Muscle of leg (tissue), 11 donors: ENCODE results near the gene CDC42BPA. TPM values are rescaled to one million over a fixed set of nuclear protein-coding genes. Genes with fewer than 3 reads are reported as not detected.

ENCODE experiments used
- DNase-seq: peaks from one replicate; pipeline ENCODE4 v3.0.0; 2013
- H3K27ac ChIP-seq: one replicate; pipeline ENCODE4 v1.5.1; 2013; ENCODE audit warnings: mild to moderate bottlenecking, low read length, control low read depth
- H3K27me3 ChIP-seq: one replicate; pipeline ENCODE4 v1.6.1; 2013; ENCODE audit warnings: low read length; ENCODE audit not compliant: control insufficient read depth, insufficient read depth
- H3K36me3 ChIP-seq: one replicate; pipeline ENCODE4 v1.6.1; 2013; ENCODE audit warnings: low read length; ENCODE audit not compliant: control insufficient read depth, insufficient read depth
- H3K4me1 ChIP-seq: one replicate; pipeline ENCODE4 v1.6.1; 2013; ENCODE audit warnings: low read length; ENCODE audit not compliant: control insufficient read depth, insufficient read depth
- H3K4me3 ChIP-seq: one replicate; pipeline ENCODE4 v1.5.1; 2013; ENCODE audit warnings: low read length, control low read depth
- H3K9me3 ChIP-seq: replicated peaks from 2 replicates; pipeline ENCODE4 v1.6.1; 2013; ENCODE audit warnings: low read depth, low read length; ENCODE audit not compliant: control insufficient read depth
- WGBS: methylation state at CpG from one replicate; pipeline ENCODE4 v1.1.5; 2013; ENCODE audit warnings: missing lambda C conversion rate; ENCODE audit not compliant: insufficient coverage; 5-methylcytosine and 5-hydroxymethylcytosine counted together
- polyA plus RNA-seq, 8 donors: library from polyadenylated mRNA; unstranded; fragments of 120-200 nt; gene quantifications; one replicate each; pipeline versions ENCODE4 v1.2.1 to v1.2.3, GENCODE V29; 2013; ENCODE audit warnings: inconsistent platforms in 1 of 8, low replicate concordance in 1 of 8; ENCODE audit not compliant: insufficient read length in 8 of 8, insufficient read depth in 1 of 8
- total RNA-seq: library from RNA; stranded (reverse); fragments of 120-200 nt; gene quantifications from one replicate; pipeline ENCODE4 v1.2.4, GENCODE V29; 2013

The CDC42BPA gene
- total and polyA plus RNA-seq, 9 donors = 22.0 to 38.2 (median 29.3) TPM

GRCh38 chr1:227265891-227266290 is 52.4 kb downstream of the CDC42BPA start:
- no peak overlapping the region for H3K27ac ChIP-seq
- no peak overlapping the region for H3K4me3 ChIP-seq
- DNase-seq = no peak
- H3K9me3 ChIP-seq = no peaks in the 10 kb centered on the region
- H3K27me3 ChIP-seq = no peaks in the 10 kb centered on the region
- no CpG with 5 or more reads among the region's 3 CpGs for WGBS
- no peaks in the 10 kb centered on the region for H3K36me3 ChIP-seq
- no peaks in the 10 kb centered on the region for H3K4me1 ChIP-seq

- H3K4me1 ChIP-seq = no peaks in the 10 kb centered on the region
- no CpG with 5 or more reads among the region's 1 CpG for WGBS
- H3K4me3 ChIP-seq = no peak overlapping the region
- H3K9me3 ChIP-seq = no peaks in the 10 kb centered on the region
- no peaks in the 10 kb centered on the region for H3K27me3 ChIP-seq
- no peak overlapping the region for H3K27ac ChIP-seq
- no peaks in the 10 kb centered on the region for H3K36me3 ChIP-seq
- no peak for DNase-seq
These were observed 54.4 kb downstream of the CDC42BPA start for GRCh38 chr1:227263869-227264268.

- Histone ChIP-seq H3K4me1 (no peaks in the 10 kb centered on the region), H3K27me3 (no peaks in the 10 kb centered on the region), H3K4me3 (no peak overlapping the region), H3K36me3 (no peaks in the 10 kb centered on the region), H3K9me3 (no peaks in the 10 kb centered on the region), H3K27ac (no peak overlapping the region)
- no CpG with 5 or more reads among the region's 2 CpGs for WGBS
- no peak for DNase-seq
These were observed 56.8 kb downstream of the CDC42BPA start for GRCh38 chr1:227261501-227261900.

GRCh38 chr1:227260433-227260832 is 57.9 kb downstream of the CDC42BPA start:
- Histone ChIP-seq H3K36me3 (no peaks in the 10 kb centered on the region), H3K4me3 (no peak overlapping the region), H3K9me3 (no peaks in the 10 kb centered on the region), H3K27ac (no peak overlapping the region), H3K27me3 (no peaks in the 10 kb centered on the region), H3K4me1 (no peaks in the 10 kb centered on the region)
- WGBS = no CpG with 5 or more reads among the region's 2 CpGs
- DNase-seq = no peak

- Histone ChIP-seq H3K27me3 (no peaks in the 10 kb centered on the region), H3K36me3 (no peaks in the 10 kb centered on the region), H3K4me3 (no peak overlapping the region), H3K27ac (no peak overlapping the region), H3K9me3 (no peaks in the 10 kb centered on the region), H3K4me1 (no peaks in the 10 kb centered on the region)
- WGBS = 80% methylated on average over 2 of the region's 7 CpGs
- DNase-seq = no peak
These were observed 60.3 kb downstream of the CDC42BPA start for GRCh38 chr1:227257964-227258363.

GRCh38 chr1:227255086-227255732 is 63.1 kb downstream of the CDC42BPA start:
- no peak for DNase-seq
- H3K27ac ChIP-seq = no peak overlapping the region
- WGBS = 55% methylated on average over 2 of the region's 5 CpGs
- H3K9me3 ChIP-seq = no peaks in the 10 kb centered on the region
- H3K4me3 ChIP-seq = no peak overlapping the region
- H3K4me1 ChIP-seq = no peaks in the 10 kb centered on the region
- no peaks in the 10 kb centered on the region for H3K36me3 ChIP-seq
- no peaks in the 10 kb centered on the region for H3K27me3 ChIP-seq

- Histone ChIP-seq H3K27ac (no peak overlapping the region), H3K36me3 (no peaks in the 10 kb centered on the region), H3K27me3 (no peaks in the 10 kb centered on the region), H3K4me3 (no peak overlapping the region), H3K9me3 (no peaks in the 10 kb centered on the region), H3K4me1 (no peaks in the 10 kb centered on the region)
- DNase-seq = no peak
- WGBS = no CpG with 5 or more reads among the region's 13 CpGs
These were observed 65.2 kb downstream of the CDC42BPA start for GRCh38 chr1:227253065-227253464.

GRCh38 chr1:227245613-227246320 is 72.5 kb downstream of the CDC42BPA start:
- Histone ChIP-seq H3K27me3 (no peaks in the 10 kb centered on the region), H3K4me1 (no peaks in the 10 kb centered on the region), H3K36me3 (no peaks in the 10 kb centered on the region), H3K4me3 (no peak overlapping the region), H3K9me3 (no peaks in the 10 kb centered on the region), H3K27ac (no peak overlapping the region)
- DNase-seq = no peak
- 78% methylated on average over 5 of the region's 6 CpGs for WGBS

- no peaks in the 10 kb centered on the region for H3K9me3 ChIP-seq
- no peak overlapping the region for H3K4me3 ChIP-seq
- no peaks in the 10 kb centered on the region for H3K36me3 ChIP-seq
- WGBS = no CpG with 5 or more reads among the region's 2 CpGs
- no peak overlapping the region for H3K27ac ChIP-seq
- H3K27me3 ChIP-seq = no peaks in the 10 kb centered on the region
- no peaks in the 10 kb centered on the region for H3K4me1 ChIP-seq
- DNase-seq = no peak
These were observed 73.8 kb downstream of the CDC42BPA start for GRCh38 chr1:227244339-227245118.
